Nephron (organoid): ENCODE data around the gene NPY.
A peak's percentile ranks its signal among the peaks of the same experiment; 100 is the strongest.
"Not testable (repeated sequence)": the region's sequence is repeated elsewhere in the genome, so short reads cannot be mapped to it uniquely, and the experiment has no call there.

Experiments
- H3K27ac Mint-ChIP-seq, 3 experiments: 2 replicates each; pipeline ENCODE4 v1.8.0; 2020; ENCODE audit warnings: mixed read lengths in 3 of 3, mild to moderate bottlenecking in 2 of 3, moderate library complexity in 1 of 3
- H3K27me3 Mint-ChIP-seq: 2 replicates; pipeline ENCODE4 v1.8.0; 2021; ENCODE audit warnings: low read depth, mild to moderate bottlenecking, moderate library complexity, mixed read lengths
- H3K36me3 Mint-ChIP-seq: 2 replicates; pipeline ENCODE4 v1.8.0; 2020; ENCODE audit warnings: low read depth, mixed read lengths
- H3K4me1 Mint-ChIP-seq: 2 replicates; pipeline ENCODE4 v1.8.0; 2020; ENCODE audit warnings: mixed read lengths
- H3K4me3 Mint-ChIP-seq, 3 experiments: 2 replicates each; pipeline ENCODE4 v1.8.0; 2020; ENCODE audit warnings: mild to moderate bottlenecking in 3 of 3, mixed read lengths in 3 of 3, moderate library complexity in 2 of 3
- H3K9me3 Mint-ChIP-seq: 2 replicates; pipeline ENCODE4 v1.8.0; 2020; ENCODE audit warnings: mixed read lengths
- CTCF ChIP-seq, 3 experiments: fragments of 200-600 bp; sonication (generic); IDR thresholded peaks; one replicate each; pipeline ENCODE4 v1.5.0; 2021; ENCODE audit warnings: antibody characterized with exemption in 3 of 3; ENCODE audit not compliant: unreplicated experiment in 3 of 3

Gene NPY

DNA sequence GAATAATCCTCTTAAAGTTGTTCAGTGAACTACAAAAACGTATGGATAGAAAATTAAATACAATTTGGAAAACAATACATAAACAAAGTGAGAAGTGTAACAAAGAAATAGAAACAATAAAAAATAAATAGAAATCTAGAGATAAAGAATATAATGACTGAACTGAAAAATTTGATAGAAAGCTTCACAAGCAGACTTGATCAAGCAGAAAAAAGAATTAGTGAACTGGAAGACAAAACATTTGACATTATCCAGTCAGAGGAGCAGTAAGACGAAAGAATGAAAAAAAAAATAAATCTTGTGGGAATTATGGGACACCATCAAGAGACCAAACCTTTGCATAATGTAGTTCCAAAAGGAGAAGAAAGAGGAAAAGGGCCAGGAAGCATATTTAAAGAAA is 32.4 kb upstream of the NPY start:
- no peak for TF ChIP-seq CTCF (IDR thresholded peaks at IDR 0.05; ENCODE audit: unreplicated experiment in 3 of 3)
- no peaks in the 10 kb centered on the region for H3K4me1 Mint-ChIP-seq
- no peak overlapping the region for H3K27ac Mint-ChIP-seq
- H3K36me3 Mint-ChIP-seq: no peaks in the 10 kb centered on the region
- peaks cover 17% of the 10 kb centered on the region for H3K9me3 Mint-ChIP-seq
- no peaks in the 10 kb centered on the region for H3K27me3 Mint-ChIP-seq
- no peak overlapping the region for H3K4me3 Mint-ChIP-seq

DNA sequence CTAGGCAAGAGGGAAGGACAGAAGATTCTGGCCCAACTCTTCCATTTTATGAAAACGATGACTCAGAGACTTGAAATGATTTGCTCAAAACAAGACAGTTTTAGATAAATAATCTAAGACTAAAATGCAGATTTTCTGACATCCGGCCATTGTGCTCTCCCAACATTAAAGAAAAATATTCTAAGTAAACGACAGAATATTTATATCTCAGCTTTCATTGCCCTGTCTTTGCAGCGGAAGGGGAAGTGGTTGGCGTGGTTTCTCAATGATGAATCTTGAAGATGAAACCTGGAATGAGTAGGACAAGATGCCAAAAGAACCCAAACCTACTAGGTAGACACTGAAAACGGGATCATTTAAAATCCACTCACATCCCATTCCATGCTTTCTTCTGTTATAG is 28.9 kb upstream of the NPY start:
- no peak for TF ChIP-seq CTCF (IDR thresholded peaks at IDR 0.05; ENCODE audit: unreplicated experiment in 3 of 3)
- Mint-ChIP-seq H3K4me3 (no peak overlapping the region), H3K27me3 (no peaks in the 10 kb centered on the region), H3K9me3 (peaks cover 12% of the 10 kb centered on the region), H3K27ac (no peak overlapping the region), H3K36me3 (no peaks in the 10 kb centered on the region), H3K4me1 (no peaks in the 10 kb centered on the region)

- H3K36me3 Mint-ChIP-seq, H3K4me1 Mint-ChIP-seq, H3K27ac Mint-ChIP-seq, H3K4me3 Mint-ChIP-seq, H3K9me3 Mint-ChIP-seq, H3K27me3 Mint-ChIP-seq: not testable (repeated sequence)
Observed at GRCh38 chr7:24258324-24258723, 25.7 kb upstream of the NPY start.

DNA sequence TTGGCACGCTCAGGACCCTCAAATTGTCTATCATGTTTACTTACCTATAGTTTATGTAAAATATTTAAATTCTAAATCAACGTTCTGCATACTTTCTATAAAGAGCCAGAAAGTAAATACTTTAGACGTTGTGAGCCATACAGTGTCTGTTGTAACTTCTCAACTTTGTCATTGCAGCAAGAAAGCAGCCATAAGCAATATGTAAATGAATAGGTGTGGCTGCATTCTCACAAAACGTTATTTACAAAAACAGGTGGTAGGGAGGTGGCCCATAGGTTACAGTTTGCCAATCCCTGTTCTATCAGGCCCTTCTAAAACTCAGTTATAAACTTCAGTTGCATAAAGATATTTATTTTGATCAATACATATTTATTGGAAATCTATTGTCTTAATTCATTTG is 12.1 kb upstream of the NPY start:
- no peak for TF ChIP-seq CTCF (IDR thresholded peaks at IDR 0.05; ENCODE audit: unreplicated experiment in 3 of 3)
- Mint-ChIP-seq H3K27me3 (no peaks in the 10 kb centered on the region), H3K9me3 (peaks cover 2% of the 10 kb centered on the region), H3K4me1 (no peaks in the 10 kb centered on the region), H3K4me3 (no peak overlapping the region), H3K27ac (no peak overlapping the region), H3K36me3 (no peaks in the 10 kb centered on the region)

GRCh38 chr7:24279512-24279911 is 4.5 kb upstream of the NPY start:
- Mint-ChIP-seq H3K4me3 (no peak overlapping the region), H3K36me3 (no peaks in the 10 kb centered on the region), H3K27ac (no peak overlapping the region), H3K27me3 (peaks cover 7% of the 10 kb centered on the region), H3K9me3 (no peaks in the 10 kb centered on the region), H3K4me1 (no peaks in the 10 kb centered on the region)
- no peak for TF ChIP-seq CTCF (IDR thresholded peaks at IDR 0.05; ENCODE audit: unreplicated experiment in 3 of 3)

DNA sequence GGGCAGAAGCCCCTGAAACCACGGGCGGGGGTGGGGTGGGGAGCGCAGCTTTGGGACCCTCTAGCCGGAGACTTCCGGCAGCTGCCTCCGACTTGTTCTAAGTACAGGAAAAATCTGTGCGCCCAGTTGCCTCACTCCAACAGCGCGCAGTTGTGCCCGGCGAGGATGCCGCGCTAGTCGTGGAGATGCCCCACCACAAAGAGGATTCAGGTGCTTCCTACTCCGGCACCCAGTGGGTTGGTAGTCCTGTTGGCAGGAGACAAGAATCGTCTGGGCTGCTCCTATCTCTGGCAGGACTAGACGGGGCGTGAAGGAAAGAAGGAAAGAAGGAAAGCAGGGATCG is 465 bp upstream of the NPY start:
- H3K4me1 Mint-ChIP-seq: no peaks in the 10 kb centered on the region
- H3K36me3 Mint-ChIP-seq: no peaks in the 10 kb centered on the region
- no peak for TF ChIP-seq CTCF (IDR thresholded peaks at IDR 0.05; ENCODE audit: unreplicated experiment in 3 of 3)
- H3K9me3 Mint-ChIP-seq: no peaks in the 10 kb centered on the region
- H3K27ac Mint-ChIP-seq: no peak overlapping the region
- peak overlapping the region; percentile 70 to 78 (median 75) for H3K4me3 Mint-ChIP-seq
- H3K27me3 Mint-ChIP-seq: peaks cover 19% of the 10 kb centered on the region
